Panc1 (cell line): Measurements from ENCODE around the gene SLC30A5. TPM values are rescaled to one million over a fixed set of nuclear protein-coding genes. Genes with fewer than 3 reads are reported as not detected.
"Not testable (repeated sequence)": the region's sequence is repeated elsewhere in the genome, so short reads cannot be mapped to it uniquely, and the experiment has no call there.

ENCODE experiments used
- ATAC-seq: fragments of 200-7000 bp; cut with Tn5 transposase; 2 replicates; pipeline ENCODE4 v1.9.1; 2020; ENCODE audit warnings: mild to moderate bottlenecking, moderate library complexity
- BruUV-seq: library from RNA; stranded (reverse); fragments of 400-500 nt; replicated peaks from 2 replicates; lab custom pipeline; 2021; lab: Mats Ljungman, UMichigan
- CTCF ChIA-PET: fragments of 300-600 bp; sonication (Branson Sonifier 250); formaldehyde crosslinking; loops from one replicate; lab custom pipeline; 2022; ENCODE audit warnings: antibody characterized with exemption; lab: Charles Lee
- POLR2A ChIA-PET: fragments of 300-600 bp; sonication (Branson Sonifier 250); formaldehyde crosslinking; loops from one replicate; lab custom pipeline; 2022; ENCODE audit warnings: antibody characterized with exemption; lab: Charles Lee
- DNase-seq: peaks from one replicate; pipeline ENCODE4 v3.0.0-alpha.2; 2010; ENCODE audit warnings: low read depth, low spot score
- H3K27ac ChIP-seq: 2 replicates; pipeline ENCODE4 v1.5.1; 2011; ENCODE audit warnings: mild to moderate bottlenecking, low read length, inconsistent platforms
- H3K27me3 ChIP-seq: fragments of 200-500 bp; sonication (Bioruptor generic); 2 replicates; pipeline ENCODE4 v1.6.0; 2014; ENCODE audit warnings: low read length, inconsistent platforms; ENCODE audit not compliant: control insufficient read depth, insufficient read depth
- H3K36me3 ChIP-seq: fragments of 200-500 bp; sonication (Bioruptor generic); 2 replicates; pipeline ENCODE4 v1.5.1; 2014; ENCODE audit warnings: inconsistent platforms, mild to moderate bottlenecking, low read length, moderate library complexity; ENCODE audit not compliant: control insufficient read depth, insufficient read depth
- H3K4me1 ChIP-seq: 2 replicates; pipeline ENCODE4 v1.5.1; 2011; ENCODE audit warnings: inconsistent platforms, mild to moderate bottlenecking, low read length, moderate library complexity; ENCODE audit not compliant: control insufficient read depth, insufficient read depth
- H3K4me3 ChIP-seq, 2 experiments: 2 replicates each; pipeline ENCODE4 v1.5.1; 2011 to 2012; ENCODE audit warnings: low read depth in 2 of 2, low read length in 2 of 2, mild to moderate bottlenecking in 2 of 2, inconsistent platforms in 1 of 2, moderate library complexity in 1 of 2
- H3K9me3 ChIP-seq: fragments of 200-500 bp; sonication (Bioruptor generic); 2 replicates; pipeline ENCODE4 v1.5.1; 2014; ENCODE audit warnings: low read depth, mild to moderate bottlenecking, inconsistent platforms, low read length, moderate library complexity; ENCODE audit not compliant: control insufficient read depth, insufficient read depth
- POLR2AphosphoS5 ChIP-seq: IDR thresholded peaks from 2 replicates; pipeline ENCODE4 v1.6.1; 2012; ENCODE audit warnings: mild to moderate bottlenecking, low read depth, low read length, moderate library complexity
- SIN3A ChIP-seq: IDR thresholded peaks from 2 replicates; pipeline ENCODE4 v1.6.1; 2012; ENCODE audit warnings: low read depth, mild to moderate bottlenecking, low read length, moderate library complexity, borderline replicate concordance; ENCODE audit not compliant: insufficient read depth
- TCF7L2 ChIP-seq: IDR thresholded peaks from 2 replicates; pipeline ENCODE4 v1.6.1; 2011; ENCODE audit warnings: mild to moderate bottlenecking, low read depth, low read length, inconsistent platforms
- in situ Hi-C: cut with HindIII; loops from 2 replicates; pipeline ENCODE4 v1.10.0; 2016; ENCODE audit warnings: low sequenced_read_pairs, low pct_unique_long_range_greater_than_20kb
- intact Hi-C: fragments of 100-400 bp; cut with micrococcal nuclease; formaldehyde crosslinking; loops from one replicate; pipeline ENCODE4 v1.10.0; 2022; ENCODE audit not compliant: unreplicated experiment
- total RNA-seq: library from RNA; stranded (reverse); gene quantifications from one replicate; pipeline ENCODE4 v1.2.1, GENCODE V29; 2021; ENCODE audit not compliant: unreplicated experiment
- TF ChIP-seq, protein P1 (sequence below): fragments of 450-650 bp; IDR thresholded peaks from 2 replicates; pipeline ENCODE4 v1.5.1; 2017; ENCODE audit warnings: mild to moderate bottlenecking
- TF ChIP-seq, protein P2 (sequence below), 2 experiments: IDR thresholded peaks; 2 replicates each; pipeline ENCODE4 v1.6.1; 2011 to 2012; ENCODE audit warnings: low read depth in 2 of 2, control low read depth in 1 of 2, low read length in 1 of 2, mild to moderate bottlenecking in 1 of 2, moderate library complexity in 1 of 2; ENCODE audit not compliant: insufficient read depth in 1 of 2

SLC30A5 gene
- total RNA-seq, 1 experiment from 2014 or later: 61.3 TPM

- Histone ChIP-seq H3K27me3 (no peaks in the 10 kb centered on the region), H3K27ac (no peak overlapping the region), H3K4me3 (no peak overlapping the region), H3K36me3 (no peaks in the 10 kb centered on the region), H3K9me3 (no peaks in the 10 kb centered on the region), H3K4me1 (no peaks in the 10 kb centered on the region)
- in situ Hi-C loops: no loop called here
- ChIA-PET POLR2A (no interaction called here), CTCF (no interaction called here)
- BruUV-seq: no TSS peak
- TF ChIP-seq, protein P1, sequence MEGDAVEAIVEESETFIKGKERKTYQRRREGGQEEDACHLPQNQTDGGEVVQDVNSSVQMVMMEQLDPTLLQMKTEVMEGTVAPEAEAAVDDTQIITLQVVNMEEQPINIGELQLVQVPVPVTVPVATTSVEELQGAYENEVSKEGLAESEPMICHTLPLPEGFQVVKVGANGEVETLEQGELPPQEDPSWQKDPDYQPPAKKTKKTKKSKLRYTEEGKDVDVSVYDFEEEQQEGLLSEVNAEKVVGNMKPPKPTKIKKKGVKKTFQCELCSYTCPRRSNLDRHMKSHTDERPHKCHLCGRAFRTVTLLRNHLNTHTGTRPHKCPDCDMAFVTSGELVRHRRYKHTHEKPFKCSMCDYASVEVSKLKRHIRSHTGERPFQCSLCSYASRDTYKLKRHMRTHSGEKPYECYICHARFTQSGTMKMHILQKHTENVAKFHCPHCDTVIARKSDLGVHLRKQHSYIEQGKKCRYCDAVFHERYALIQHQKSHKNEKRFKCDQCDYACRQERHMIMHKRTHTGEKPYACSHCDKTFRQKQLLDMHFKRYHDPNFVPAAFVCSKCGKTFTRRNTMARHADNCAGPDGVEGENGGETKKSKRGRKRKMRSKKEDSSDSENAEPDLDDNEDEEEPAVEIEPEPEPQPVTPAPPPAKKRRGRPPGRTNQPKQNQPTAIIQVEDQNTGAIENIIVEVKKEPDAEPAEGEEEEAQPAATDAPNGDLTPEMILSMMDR: no peak
- TF ChIP-seq, protein P2, sequence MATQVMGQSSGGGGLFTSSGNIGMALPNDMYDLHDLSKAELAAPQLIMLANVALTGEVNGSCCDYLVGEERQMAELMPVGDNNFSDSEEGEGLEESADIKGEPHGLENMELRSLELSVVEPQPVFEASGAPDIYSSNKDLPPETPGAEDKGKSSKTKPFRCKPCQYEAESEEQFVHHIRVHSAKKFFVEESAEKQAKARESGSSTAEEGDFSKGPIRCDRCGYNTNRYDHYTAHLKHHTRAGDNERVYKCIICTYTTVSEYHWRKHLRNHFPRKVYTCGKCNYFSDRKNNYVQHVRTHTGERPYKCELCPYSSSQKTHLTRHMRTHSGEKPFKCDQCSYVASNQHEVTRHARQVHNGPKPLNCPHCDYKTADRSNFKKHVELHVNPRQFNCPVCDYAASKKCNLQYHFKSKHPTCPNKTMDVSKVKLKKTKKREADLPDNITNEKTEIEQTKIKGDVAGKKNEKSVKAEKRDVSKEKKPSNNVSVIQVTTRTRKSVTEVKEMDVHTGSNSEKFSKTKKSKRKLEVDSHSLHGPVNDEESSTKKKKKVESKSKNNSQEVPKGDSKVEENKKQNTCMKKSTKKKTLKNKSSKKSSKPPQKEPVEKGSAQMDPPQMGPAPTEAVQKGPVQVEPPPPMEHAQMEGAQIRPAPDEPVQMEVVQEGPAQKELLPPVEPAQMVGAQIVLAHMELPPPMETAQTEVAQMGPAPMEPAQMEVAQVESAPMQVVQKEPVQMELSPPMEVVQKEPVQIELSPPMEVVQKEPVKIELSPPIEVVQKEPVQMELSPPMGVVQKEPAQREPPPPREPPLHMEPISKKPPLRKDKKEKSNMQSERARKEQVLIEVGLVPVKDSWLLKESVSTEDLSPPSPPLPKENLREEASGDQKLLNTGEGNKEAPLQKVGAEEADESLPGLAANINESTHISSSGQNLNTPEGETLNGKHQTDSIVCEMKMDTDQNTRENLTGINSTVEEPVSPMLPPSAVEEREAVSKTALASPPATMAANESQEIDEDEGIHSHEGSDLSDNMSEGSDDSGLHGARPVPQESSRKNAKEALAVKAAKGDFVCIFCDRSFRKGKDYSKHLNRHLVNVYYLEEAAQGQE (IDR thresholded peaks at IDR 0.05; ENCODE audit: insufficient read depth in 1 of 2, low read depth in 2 of 2, low read length in 1 of 2): no peak
- TF ChIP-seq TCF7L2 (no peak), POLR2AphosphoS5 (no peak), SIN3A (no peak)
- intact Hi-C loops: no loop called here
- DNase-seq: no peak
- ATAC-seq: no peak
Observed at GRCh38 chr5:69136293-69136692, 42.5 kb downstream of the SLC30A5 start.

DNA sequence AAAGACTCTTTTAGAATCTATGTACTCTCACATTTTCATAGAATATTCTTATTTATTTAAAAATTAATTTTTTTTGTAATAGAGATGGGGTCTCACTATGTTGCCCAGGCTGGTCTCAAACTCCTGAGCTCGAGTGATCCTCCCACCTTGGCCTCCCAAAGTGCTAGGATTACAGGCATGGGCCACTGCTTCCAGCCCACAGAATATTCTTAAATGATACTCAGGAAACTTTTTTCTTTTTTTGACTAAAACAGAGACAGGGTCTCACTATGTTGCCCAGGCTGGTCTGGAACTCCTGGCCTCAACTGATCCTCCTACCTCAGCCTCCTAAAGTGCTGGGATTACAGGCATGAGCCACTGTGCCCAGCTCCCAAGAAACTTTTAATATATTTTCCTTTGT is 43.4 kb downstream of the SLC30A5 start:
- POLR2A ChIA-PET, DNase-seq, BruUV-seq, H3K27me3 ChIP-seq, in situ Hi-C loops, intact Hi-C loops, H3K36me3 ChIP-seq, H3K27ac ChIP-seq, H3K4me3 ChIP-seq, H3K9me3 ChIP-seq, H3K4me1 ChIP-seq, ATAC-seq, CTCF ChIA-PET: not testable (repeated sequence)

- H3K27ac ChIP-seq: no peak overlapping the region
- DNase-seq: no peak
- no peaks in the 10 kb centered on the region for H3K27me3 ChIP-seq
- in situ Hi-C loops: no loop called here
- TF ChIP-seq SIN3A (no peak), TCF7L2 (no peak), POLR2AphosphoS5 (no peak)
- TF ChIP-seq, protein P2 (IDR thresholded peaks at IDR 0.05; ENCODE audit: insufficient read depth in 1 of 2, low read depth in 2 of 2, low read length in 1 of 2): no peak
- TF ChIP-seq, protein P1: no peak
- intact Hi-C loops: no loop called here
- no peak overlapping the region for H3K4me3 ChIP-seq
- no peak for ATAC-seq
- BruUV-seq: no TSS peak
- no peaks in the 10 kb centered on the region for H3K36me3 ChIP-seq
- ChIA-PET POLR2A (interaction anchor here (0.7 kb wide), 1 partner anchor 13 kb away, joined by 3 read pairs; no protein-coding TSS in a partner anchor), CTCF (no interaction called here)
- H3K9me3 ChIP-seq: no peaks in the 10 kb centered on the region
- H3K4me1 ChIP-seq: no peaks in the 10 kb centered on the region
Observed at GRCh38 chr5:69137807-69138206, 44.0 kb downstream of the SLC30A5 start.
